H9 (cell line): ENCODE measurements around the gene GGA1. TPM values are rescaled to one million over a fixed set of nuclear protein-coding genes. Genes with fewer than 3 reads are reported as not detected.

Experiments
- DNase-seq: peaks from one replicate; pipeline ENCODE4 v3.0.0-alpha.2; 2017
- H2AFZ ChIP-seq: one replicate; pipeline ENCODE4 v1.6.1; 2013; ENCODE audit warnings: mild to moderate bottlenecking, low read length, control low read depth, moderate library complexity
- H2AK5ac ChIP-seq: 2 replicates; pipeline ENCODE4 v1.6.1; 2013; ENCODE audit warnings: low read length, control low read depth, mixed read lengths; ENCODE audit not compliant: insufficient read length
- H2BK120ac ChIP-seq: one replicate; pipeline ENCODE4 v1.6.1; 2013; ENCODE audit warnings: low read depth, mild to moderate bottlenecking, low read length, control low read depth, inconsistent platforms; ENCODE audit not compliant: poor library complexity, severe bottlenecking
- H2BK12ac ChIP-seq: 2 replicates; pipeline ENCODE4 v1.6.1; 2013; ENCODE audit warnings: low read length, control low read depth, mixed read lengths, low read depth; ENCODE audit not compliant: insufficient read length
- H2BK15ac ChIP-seq: 2 replicates; pipeline ENCODE4 v1.6.1; 2013; ENCODE audit warnings: low read depth, low read length, control low read depth
- H2BK20ac ChIP-seq: one replicate; pipeline ENCODE4 v1.6.1; 2013; ENCODE audit warnings: low read depth, mild to moderate bottlenecking, low read length, control low read depth, inconsistent platforms; ENCODE audit not compliant: poor library complexity, severe bottlenecking
- H2BK5ac ChIP-seq: 2 replicates; pipeline ENCODE4 v1.6.1; 2013; ENCODE audit warnings: low read length, control low read depth, mixed read lengths; ENCODE audit not compliant: insufficient read length
- H3K14ac ChIP-seq: 2 replicates; pipeline ENCODE4 v1.6.1; 2013; ENCODE audit warnings: low read length, control low read depth; ENCODE audit not compliant: insufficient read depth
- H3K18ac ChIP-seq: 2 replicates; pipeline ENCODE4 v1.6.1; 2013; ENCODE audit warnings: low read depth, mild to moderate bottlenecking, mixed read lengths, low read length, control low read depth; ENCODE audit not compliant: insufficient read length
- H3K23ac ChIP-seq: 2 replicates; pipeline ENCODE4 v1.6.1; 2013; ENCODE audit warnings: low read length, control low read depth, mixed read lengths, low read depth; ENCODE audit not compliant: insufficient read length
- H3K23me2 ChIP-seq: 2 replicates; pipeline ENCODE4 v1.6.1; 2013; ENCODE audit warnings: low read depth, mild to moderate bottlenecking, mixed read lengths, low read length, control low read depth; ENCODE audit not compliant: insufficient read length, poor library complexity, severe bottlenecking
- H3K27ac ChIP-seq: 2 replicates; pipeline ENCODE4 v1.5.1; 2013; ENCODE audit warnings: low read length, control low read depth, mixed read lengths, low read depth; ENCODE audit not compliant: insufficient read length
- H3K27me3 ChIP-seq: 2 replicates; pipeline ENCODE4 v1.6.1; 2013; ENCODE audit warnings: low read length, control low read depth, inconsistent platforms; ENCODE audit not compliant: insufficient read depth
- H3K4ac ChIP-seq: 2 replicates; pipeline ENCODE4 v1.6.1; 2013; ENCODE audit warnings: low read depth, mild to moderate bottlenecking, control low read depth, inconsistent platforms, low read length, moderate library complexity
- H3K4me1 ChIP-seq: 2 replicates; pipeline ENCODE4 v1.6.1; 2013; ENCODE audit warnings: low read length, control low read depth, inconsistent platforms; ENCODE audit not compliant: insufficient read depth
- H3K4me2 ChIP-seq: 2 replicates; pipeline ENCODE4 v1.6.1; 2013; ENCODE audit warnings: low read length, control low read depth, mixed read lengths; ENCODE audit not compliant: insufficient read length, insufficient read depth
- H3K56ac ChIP-seq: 2 replicates; pipeline ENCODE4 v1.6.1; 2013; ENCODE audit warnings: low read depth, mild to moderate bottlenecking, mixed read lengths, low read length, control low read depth; ENCODE audit not compliant: insufficient read length
- H3K79me1 ChIP-seq: 2 replicates; pipeline ENCODE4 v1.6.1; 2013; ENCODE audit warnings: low read depth, mild to moderate bottlenecking, moderate library complexity, low read length, control low read depth, inconsistent platforms; ENCODE audit not compliant: insufficient read depth, poor library complexity, severe bottlenecking
- H3K79me2 ChIP-seq: 2 replicates; pipeline ENCODE4 v1.6.1; 2013; ENCODE audit warnings: low read length, control low read depth, inconsistent platforms; ENCODE audit not compliant: insufficient read depth
- H3K9ac ChIP-seq: 2 replicates; pipeline ENCODE4 v1.6.1; 2013; ENCODE audit warnings: low read length, control low read depth, mixed read lengths; ENCODE audit not compliant: insufficient read length; ENCODE audit errors: extremely low read depth
- H3K9me3 ChIP-seq: one replicate; pipeline ENCODE4 v1.6.1; 2013; ENCODE audit warnings: low read depth, low read length, inconsistent platforms; ENCODE audit not compliant: control insufficient read depth
- H3T11ph ChIP-seq: one replicate; pipeline ENCODE4 v1.6.1; 2013; ENCODE audit warnings: mild to moderate bottlenecking, low read length, control low read depth, inconsistent platforms
- H4K20me1 ChIP-seq: one replicate; pipeline ENCODE4 v1.6.1; 2013; ENCODE audit not compliant: control insufficient read depth, insufficient read length, insufficient read depth
- H4K5ac ChIP-seq: 2 replicates; pipeline ENCODE4 v1.6.1; 2013; ENCODE audit warnings: low read depth, mild to moderate bottlenecking, mixed read lengths, low read length, control low read depth; ENCODE audit not compliant: insufficient read length
- H4K8ac ChIP-seq: replicated peaks from 2 replicates; pipeline ENCODE4 v1.6.1; 2013; ENCODE audit warnings: low read length, control low read depth, mixed read lengths, low read depth; ENCODE audit not compliant: insufficient read length
- H4K91ac ChIP-seq: 2 replicates; pipeline ENCODE4 v1.6.1; 2013; ENCODE audit warnings: low read depth, mild to moderate bottlenecking, moderate library complexity, mixed read lengths, low read length, control low read depth; ENCODE audit not compliant: insufficient read length
- H3K27ac Mint-ChIP-seq, 3 experiments: 2 replicates in 2 of 3; 3 replicates in 1 of 3; pipeline ENCODE4 v1.8.0; 2020 to 2021; ENCODE audit warnings: mixed read lengths in 3 of 3, mild to moderate bottlenecking in 1 of 3, moderate library complexity in 1 of 3
- H3K27me3 Mint-ChIP-seq: 2 replicates; pipeline ENCODE4 v1.8.0; 2021; ENCODE audit warnings: low read depth, mild to moderate bottlenecking, moderate library complexity, mixed read lengths
- H3K36me3 Mint-ChIP-seq, 3 experiments: 2 replicates in 2 of 3; 3 replicates in 1 of 3; pipeline ENCODE4 v1.8.0; 2020 to 2021; ENCODE audit warnings: low read depth in 3 of 3, mixed read lengths in 3 of 3; ENCODE audit not compliant: insufficient read depth in 1 of 3
- H3K4me1 Mint-ChIP-seq, 2 experiments: 2 replicates each; pipeline ENCODE4 v1.8.0; 2020; ENCODE audit warnings: mixed read lengths in 2 of 2
- H3K4me3 Mint-ChIP-seq, 2 experiments: 2 replicates in 1 of 2; 3 replicates in 1 of 2; pipeline ENCODE4 v1.8.0; 2020 to 2021; ENCODE audit warnings: mild to moderate bottlenecking in 2 of 2, mixed read lengths in 2 of 2, moderate library complexity in 1 of 2
- H3K9me3 Mint-ChIP-seq, 2 experiments: 2 replicates in 1 of 2; 3 replicates in 1 of 2; pipeline ENCODE4 v1.8.0; 2020; ENCODE audit warnings: mild to moderate bottlenecking in 2 of 2, mixed read lengths in 2 of 2, moderate library complexity in 1 of 2
- CTCF ChIP-seq: fragments of 200-600 bp; sonication (generic); conservative IDR thresholded peaks from 3 replicates; pipeline ENCODE4 v1.8.0; 2021; ENCODE audit warnings: antibody characterized with exemption, mild to moderate bottlenecking
- WGBS: extraction: QIAGEN DNeasy Blood & Tissue Kit; methylation state at CpG from one replicate; pipeline ENCODE4 v1.1.7; 2013; ENCODE audit warnings: missing lambda C conversion rate, low lambda C conversion rate, mixed read lengths; ENCODE audit not compliant: insufficient read length; ENCODE audit errors: extremely low coverage; 5-methylcytosine and 5-hydroxymethylcytosine counted together
- total RNA-seq: library from RNA; stranded (reverse); gene quantifications from 2 replicates; pipeline ENCODE4 v1.2.1, GENCODE V29; 2021

Gene GGA1
- total RNA-seq, 1 experiment from 2014 or later, result 61.7 TPM

GRCh38 chr22:37672920-37673455 is 64.4 kb downstream of the GGA1 start:
- no peak overlapping the region for H3K23ac ChIP-seq
- H3K9ac ChIP-seq, result no peak overlapping the region
- H4K8ac ChIP-seq, result no peak overlapping the region
- peaks cover 3% of the 10 kb centered on the region for H3K23me2 ChIP-seq
- H4K5ac ChIP-seq, result no peak overlapping the region
- no peak overlapping the region for H3K14ac ChIP-seq
- DNase-seq, result no peak
- H3K4me1 ChIP-seq, result no peaks in the 10 kb centered on the region
- H3K79me2 ChIP-seq, result no peaks in the 10 kb centered on the region
- no peaks in the 10 kb centered on the region for H3K27me3 ChIP-seq
- no peaks in the 10 kb centered on the region for H3K9me3 ChIP-seq
- no peak overlapping the region for H3T11ph ChIP-seq
- no peak overlapping the region for H3K4me2 ChIP-seq
- H3K4ac ChIP-seq, result no peak overlapping the region
- no peaks in the 10 kb centered on the region for H4K20me1 ChIP-seq
- TF ChIP-seq CTCF, result no peak
- peaks cover 5% of the 10 kb centered on the region for H3K27me3 Mint-ChIP-seq
- peaks cover 6 to 29% of the 10 kb centered on the region in 2 experiments for H3K4me1 Mint-ChIP-seq
- H2BK15ac ChIP-seq, result no peak overlapping the region; the same call in 1 of the 2 replicates
- no peak overlapping the region for H3K27ac ChIP-seq
- H4K91ac ChIP-seq, result no peak overlapping the region
- peaks cover 0 to 7% (median 0%) of the 10 kb centered on the region in 3 experiments; a peak in 2 of 7 replicates for H3K36me3 Mint-ChIP-seq
- no peak overlapping the region for H3K4me3 Mint-ChIP-seq
- H2BK5ac ChIP-seq, result no peak overlapping the region
- H3K18ac ChIP-seq, result no peak overlapping the region
- H2AFZ ChIP-seq, result no peak overlapping the region
- H2BK12ac ChIP-seq, result no peak overlapping the region
- no CpG with 5 or more reads among the region's 11 CpGs for WGBS
- no peak overlapping the region for H2BK20ac ChIP-seq
- no peaks in the 10 kb centered on the region for H3K79me1 ChIP-seq
- H2BK120ac ChIP-seq, result no peak overlapping the region
- H3K27ac Mint-ChIP-seq, result no peak overlapping the region
- H3K9me3 Mint-ChIP-seq, result no peaks in the 10 kb centered on the region
- no peak overlapping the region for H3K56ac ChIP-seq
- H2AK5ac ChIP-seq, result no peak overlapping the region
